Esophagus (tissue), 2 donors: ENCODE results near the gene AQP9. TPM values are rescaled to one million over a fixed set of nuclear protein-coding genes. Genes with fewer than 3 reads are reported as not detected.

Source experiments
- H3K27ac ChIP-seq, 2 donors: one replicate each; pipeline ENCODE4 v1.5.1; 2013; ENCODE audit warnings: low read depth in 2 of 2, mild to moderate bottlenecking in 2 of 2, inconsistent platforms in 1 of 2, low read length in 1 of 2, moderate library complexity in 1 of 2
- H3K27me3 ChIP-seq, 2 donors: one replicate each; pipeline ENCODE4 v1.6.1; 2013; ENCODE audit warnings: low read length in 2 of 2, control low read depth in 1 of 2, mild to moderate bottlenecking in 1 of 2; ENCODE audit not compliant: insufficient read depth in 2 of 2, control insufficient read depth in 1 of 2
- H3K36me3 ChIP-seq, 2 donors: one replicate each; pipeline ENCODE4 v1.6.1; 2013; ENCODE audit warnings: low read length in 1 of 2; ENCODE audit not compliant: control insufficient read depth in 2 of 2, insufficient read depth in 2 of 2
- H3K4me1 ChIP-seq, 2 donors: one replicate each; pipeline ENCODE4 v1.6.1; 2013; ENCODE audit warnings: low read length in 1 of 2; ENCODE audit not compliant: control insufficient read depth in 2 of 2, insufficient read depth in 2 of 2
- H3K4me3 ChIP-seq, 2 donors: one replicate each; pipeline ENCODE4 v1.5.1; 2013; ENCODE audit warnings: low read length in 2 of 2, mild to moderate bottlenecking in 2 of 2, low read depth in 1 of 2, moderate library complexity in 1 of 2
- H3K9me3 ChIP-seq, 2 donors: one replicate each; pipeline ENCODE4 v1.6.1; 2013; ENCODE audit warnings: mild to moderate bottlenecking in 2 of 2, low read depth in 1 of 2, low read length in 1 of 2, moderate library complexity in 1 of 2; ENCODE audit not compliant: control insufficient read depth in 2 of 2, insufficient read depth in 1 of 2
- WGBS, 2 donors: extraction: QIAGEN DNeasy Blood & Tissue Kit; methylation state at CpG; one replicate each; pipeline ENCODE4 v1.1.7; 2013; 5-methylcytosine and 5-hydroxymethylcytosine counted together
- polyA plus RNA-seq, 2 donors: library from polyadenylated mRNA; stranded (reverse); fragments of 200-250 nt; gene quantifications; one replicate each; pipeline ENCODE4 v1.2.3, GENCODE V29; 2013
- donor health status: healthy with polysubstance abuse.
- donor health status: Bipolar disorder and iron deficiency.

The AQP9 gene
- polyA plus RNA-seq, 2 donors, result 0.05 to 0.33 TPM

GRCh38 chr15:58171476-58172061 lies 33.4 kb downstream of the AQP9 start:
- Histone ChIP-seq H3K4me1 (no peaks in the 10 kb centered on the region), H3K36me3 (no peaks in the 10 kb centered on the region), H3K27ac (no peak overlapping the region), H3K9me3 (no peaks in the 10 kb centered on the region), H3K4me3 (no peak overlapping the region), H3K27me3 (no peaks in the 10 kb centered on the region)
- WGBS, 2 donors, result 82 to 88% methylated on average over 1 of the region's 1 CpG

GRCh38 chr15:58174709-58175108 lies 36.5 kb downstream of the AQP9 start:
- H3K36me3 ChIP-seq, result no peaks in the 10 kb centered on the region
- WGBS, 2 donors, result 87 to 94% methylated on average over 5 of the region's 5 CpGs
- H3K4me3 ChIP-seq, result no peak overlapping the region
- no peaks in the 10 kb centered on the region for H3K9me3 ChIP-seq
- peaks cover 0 to 2% of the 10 kb centered on the region in 2 donors for H3K27me3 ChIP-seq
- H3K4me1 ChIP-seq, result no peaks in the 10 kb centered on the region
- H3K27ac ChIP-seq, result no peak overlapping the region

- H3K27me3 ChIP-seq, result peaks cover 0 to 2% of the 10 kb centered on the region in 2 donors
- H3K4me1 ChIP-seq, result no peaks in the 10 kb centered on the region
- 82 to 83% methylated on average over 4 of the region's 4 CpGs for WGBS, 2 donors
- no peaks in the 10 kb centered on the region for H3K9me3 ChIP-seq
- H3K36me3 ChIP-seq, result no peaks in the 10 kb centered on the region
- no peak overlapping the region for H3K27ac ChIP-seq
- no peak overlapping the region for H3K4me3 ChIP-seq
Observed at GRCh38 chr15:58175955-58176354, 37.8 kb downstream of the AQP9 start.

- Histone ChIP-seq H3K36me3 (no peaks in the 10 kb centered on the region), H3K4me3 (no peak overlapping the region), H3K27me3 (peaks cover 0 to 2% of the 10 kb centered on the region in 2 donors), H3K4me1 (no peaks in the 10 kb centered on the region), H3K9me3 (no peaks in the 10 kb centered on the region), H3K27ac (no peak overlapping the region)
- 76 to 82% methylated on average over 1 of the region's 1 CpG for WGBS, 2 donors
Observed at GRCh38 chr15:58178668-58179067, 40.5 kb downstream of the AQP9 start.

- WGBS, 2 donors, result 89 to 90% methylated on average over 7 of the region's 7 CpGs
- Histone ChIP-seq H3K36me3 (no peaks in the 10 kb centered on the region), H3K27ac (no peak overlapping the region), H3K4me1 (no peaks in the 10 kb centered on the region), H3K4me3 (no peak overlapping the region), H3K9me3 (no peaks in the 10 kb centered on the region), H3K27me3 (peaks cover 0 to 2% of the 10 kb centered on the region in 2 donors)
Observed at GRCh38 chr15:58179206-58179605, 41.0 kb downstream of the AQP9 start.

- no peak overlapping the region for H3K27ac ChIP-seq
- H3K4me1 ChIP-seq, result no peaks in the 10 kb centered on the region
- no peaks in the 10 kb centered on the region for H3K9me3 ChIP-seq
- WGBS, 2 donors, result 66 to 67% methylated on average over 8 of the region's 8 CpGs
- no peaks in the 10 kb centered on the region for H3K36me3 ChIP-seq
- peaks cover 0 to 2% of the 10 kb centered on the region in 2 donors for H3K27me3 ChIP-seq
- H3K4me3 ChIP-seq, result no peak overlapping the region
Observed at GRCh38 chr15:58179741-58180381, 41.7 kb downstream of the AQP9 start.

- peaks cover 0 to 2% of the 10 kb centered on the region in 2 donors for H3K27me3 ChIP-seq
- no peak overlapping the region for H3K4me3 ChIP-seq
- no peaks in the 10 kb centered on the region for H3K9me3 ChIP-seq
- 16 to 17% methylated on average over 9 of the region's 9 CpGs for WGBS, 2 donors
- no peaks in the 10 kb centered on the region for H3K4me1 ChIP-seq
- H3K27ac ChIP-seq, result no peak overlapping the region
- no peaks in the 10 kb centered on the region for H3K36me3 ChIP-seq
Observed at GRCh38 chr15:58182460-58183163, 44.4 kb downstream of the AQP9 start.

GRCh38 chr15:58185439-58185838 lies 47.3 kb downstream of the AQP9 start:
- Histone ChIP-seq H3K27ac (no peak overlapping the region), H3K36me3 (no peaks in the 10 kb centered on the region), H3K9me3 (no peaks in the 10 kb centered on the region), H3K4me1 (no peaks in the 10 kb centered on the region), H3K4me3 (no peak overlapping the region), H3K27me3 (peaks cover 0 to 2% of the 10 kb centered on the region in 2 donors)
- WGBS, 2 donors, result 47% methylated on average over 1 of the region's 1 CpG

GRCh38 chr15:58189148-58189811 lies 51.1 kb downstream of the AQP9 start:
- 75 to 79% methylated on average over 8 of the region's 8 CpGs for WGBS, 2 donors

More at GRCh38 chr15:58189148-58189811, 51.1 kb downstream of the AQP9 start:
- Histone ChIP-seq H3K4me3 (no peak overlapping the region), H3K27me3 (peaks cover 0 to 2% of the 10 kb centered on the region in 2 donors), H3K36me3 (no peaks in the 10 kb centered on the region), H3K4me1 (no peaks in the 10 kb centered on the region), H3K9me3 (no peaks in the 10 kb centered on the region), H3K27ac (no peak overlapping the region)
